ENCODE measurements around the gene TAS2R3.
"Not testable (repeated sequence)": the region's sequence is repeated elsewhere in the genome, so short reads cannot be mapped to it uniquely, and the experiment has no call there.

The TAS2R3 gene, protein sequence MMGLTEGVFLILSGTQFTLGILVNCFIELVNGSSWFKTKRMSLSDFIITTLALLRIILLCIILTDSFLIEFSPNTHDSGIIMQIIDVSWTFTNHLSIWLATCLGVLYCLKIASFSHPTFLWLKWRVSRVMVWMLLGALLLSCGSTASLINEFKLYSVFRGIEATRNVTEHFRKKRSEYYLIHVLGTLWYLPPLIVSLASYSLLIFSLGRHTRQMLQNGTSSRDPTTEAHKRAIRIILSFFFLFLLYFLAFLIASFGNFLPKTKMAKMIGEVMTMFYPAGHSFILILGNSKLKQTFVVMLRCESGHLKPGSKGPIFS

GRCh38 chr7:141763797-141764196, at the start of gene TAS2R3:
TSS of gene TAS2R3 (plus strand) at chr7:141764097. CDS start at chr7:141764159, 62 bp downstream.
- DNase-seq, result no peak

DNA sequence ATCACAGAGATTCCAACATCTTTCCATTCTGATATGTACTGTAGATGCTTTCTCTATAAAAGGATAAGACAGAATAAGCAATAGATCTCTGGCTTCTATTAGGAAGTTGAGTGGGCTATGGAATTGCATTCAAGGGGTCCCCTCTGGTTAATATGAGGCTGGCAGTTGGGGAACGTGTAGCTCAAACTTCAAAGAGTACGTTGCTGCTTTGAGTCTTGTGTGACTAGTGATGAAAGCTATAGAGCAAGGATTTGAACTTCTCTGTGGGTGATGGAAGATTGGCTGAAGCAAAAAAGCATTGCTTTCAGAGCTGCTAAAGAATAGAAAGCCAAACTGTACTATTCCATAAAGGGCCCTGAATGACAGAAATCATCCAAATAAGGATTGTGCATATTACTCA, 49.3 kb upstream of the TAS2R3 start:
- no peak for DNase-seq

GRCh38 chr7:141715018-141715417, 48.9 kb upstream of the TAS2R3 start:
- no peak for DNase-seq

GRCh38 chr7:141715794-141716689, 47.9 kb upstream of the TAS2R3 start:
- DNase-seq, result no peak

- DNase-seq, result no peak
Measured at GRCh38 chr7:141717450-141717849, 46.4 kb upstream of the TAS2R3 start.

- no peak for DNase-seq
Measured at GRCh38 chr7:141722529-141722928, 41.4 kb upstream of the TAS2R3 start.

DNA sequence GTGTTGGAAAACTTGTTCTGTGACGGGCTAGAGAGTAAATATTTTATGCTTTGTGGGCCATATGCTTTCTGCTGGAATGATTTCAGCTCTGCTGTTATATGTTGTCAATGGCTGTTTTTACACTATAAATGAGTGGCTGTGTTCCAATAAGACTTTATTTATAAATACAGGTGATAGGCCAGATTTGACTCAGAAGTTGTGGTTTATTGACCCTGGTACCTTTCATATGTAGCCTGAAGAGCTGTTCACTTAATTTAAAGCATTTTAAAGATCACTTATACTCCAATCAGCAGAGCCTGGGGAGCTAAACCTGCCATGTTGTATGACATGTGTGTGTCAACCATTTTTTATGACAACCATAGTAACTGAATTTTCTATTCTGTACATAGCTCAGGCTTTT, 34.9 kb upstream of the TAS2R3 start:
- DNase-seq, result no peak

DNA sequence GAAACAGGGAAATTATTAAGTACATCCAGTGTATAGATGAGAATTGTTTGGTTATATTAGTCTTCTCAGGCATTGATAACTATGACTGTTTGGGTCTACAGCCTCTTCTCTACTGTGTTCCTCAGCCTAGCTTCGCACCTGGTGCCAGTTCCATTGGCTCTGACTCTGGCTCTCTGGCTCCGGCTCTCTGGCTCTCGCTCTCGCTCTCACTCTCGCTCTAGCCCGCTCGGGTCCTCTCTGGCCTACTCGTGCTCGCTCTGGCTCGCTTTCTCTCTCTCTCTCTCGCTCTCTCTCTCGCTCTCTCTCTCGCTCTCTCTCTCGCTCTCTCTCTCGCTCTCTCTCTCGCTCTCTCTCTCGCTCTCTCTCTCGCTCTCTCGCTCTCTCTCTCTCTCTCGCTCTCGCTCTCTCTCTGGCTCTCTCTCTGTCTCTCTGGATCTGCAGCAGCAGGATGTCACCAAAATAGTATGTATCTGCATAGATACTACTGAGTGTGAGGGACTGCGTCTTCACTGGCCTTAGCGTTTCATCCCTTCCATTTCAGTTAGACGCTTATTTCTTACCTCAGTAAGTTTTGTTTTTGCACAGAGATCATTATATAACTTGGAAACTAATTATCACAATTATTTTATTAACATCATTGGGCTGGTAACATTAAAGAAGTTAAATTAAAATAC, 32.3 kb upstream of the TAS2R3 start:
- no peak for DNase-seq

DNA sequence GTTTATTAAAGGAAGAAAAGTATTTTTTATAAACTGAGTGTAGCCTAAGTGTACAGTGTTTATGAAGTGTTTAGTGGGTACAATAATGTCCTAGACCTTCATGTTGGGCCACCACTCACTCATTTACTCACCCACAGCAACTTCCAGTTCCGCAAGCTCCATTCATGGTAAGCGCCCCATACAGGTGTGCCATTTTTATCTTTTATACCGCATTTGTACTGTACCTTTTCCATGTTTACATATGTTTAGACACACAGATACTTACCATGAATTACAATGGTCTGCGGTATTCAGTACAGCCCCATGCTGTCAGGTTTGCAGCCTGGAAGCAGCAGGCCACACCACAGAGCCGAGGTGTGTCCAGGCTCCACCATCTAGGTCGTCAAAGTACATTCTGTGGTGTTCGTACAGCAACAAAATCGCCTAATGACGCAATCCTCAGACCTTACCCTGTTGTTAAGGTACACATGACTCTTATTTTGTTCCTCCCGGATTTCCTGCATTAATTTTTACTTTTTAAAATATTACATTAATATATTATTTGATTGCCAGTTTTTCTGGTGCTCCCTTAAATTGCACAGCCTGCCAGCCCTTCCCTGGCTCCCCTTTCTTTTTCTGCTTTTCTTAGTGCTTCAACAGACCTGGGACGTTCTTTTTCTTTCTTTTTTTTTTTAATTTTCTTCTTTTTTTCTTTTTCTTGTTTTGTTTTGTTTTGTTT, 26.6 kb upstream of the TAS2R3 start:
- DNase-seq, result peak in 2 of 3 donors; percentile 6 to 9

DNA sequence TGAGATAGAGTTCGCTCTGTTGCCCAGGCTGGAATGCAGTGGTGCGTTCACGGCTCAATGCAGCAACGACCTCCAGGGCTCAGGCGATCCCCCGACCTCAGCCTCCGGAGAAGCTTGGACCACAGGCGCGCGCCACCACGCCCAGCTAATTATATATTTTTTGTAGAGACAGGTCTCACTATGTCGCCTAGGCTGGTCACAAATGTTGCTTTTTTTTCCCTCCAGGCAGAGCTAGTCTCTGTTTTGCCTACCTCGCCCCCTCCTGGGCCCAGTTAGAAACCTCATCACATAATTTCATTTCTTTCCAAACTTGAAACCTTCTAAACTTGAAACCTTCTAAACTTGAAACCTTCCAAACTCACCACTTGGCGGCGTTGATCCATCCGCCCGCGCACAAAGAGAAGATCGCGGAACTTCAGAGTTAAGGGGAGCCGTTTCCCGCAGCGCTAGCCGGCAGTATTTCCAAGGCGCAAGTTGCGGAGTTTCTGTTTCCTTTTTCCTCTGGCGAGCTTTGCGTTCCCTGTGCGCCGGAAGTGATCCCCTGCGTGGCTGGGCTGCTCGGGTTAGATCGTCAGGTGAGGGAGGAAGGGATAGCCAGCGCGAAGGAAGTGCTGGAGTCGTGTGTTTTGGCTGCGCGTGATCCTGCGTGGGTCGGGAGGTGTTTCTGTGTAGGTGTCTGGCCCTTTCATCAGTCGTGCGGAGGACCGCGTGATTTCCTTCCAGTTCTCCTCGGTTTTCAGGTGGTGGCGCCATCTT, 25.9 kb upstream of the TAS2R3 start, which contains the start of gene SSBP1:
SSBP1 (plus strand) TSS at position 523 of the 756 bp plus-strand sequence. CDS start 809 bp downstream, outside the sequence.
- DNase-seq, result peak; percentile 95 to 98 (median 98)

- no peak for DNase-seq
Measured at GRCh38 chr7:141738592-141739013, 25.3 kb upstream of the TAS2R3 start.

- DNase-seq, result no peak
Measured at GRCh38 chr7:141739250-141739649, 24.6 kb upstream of the TAS2R3 start.

DNA sequence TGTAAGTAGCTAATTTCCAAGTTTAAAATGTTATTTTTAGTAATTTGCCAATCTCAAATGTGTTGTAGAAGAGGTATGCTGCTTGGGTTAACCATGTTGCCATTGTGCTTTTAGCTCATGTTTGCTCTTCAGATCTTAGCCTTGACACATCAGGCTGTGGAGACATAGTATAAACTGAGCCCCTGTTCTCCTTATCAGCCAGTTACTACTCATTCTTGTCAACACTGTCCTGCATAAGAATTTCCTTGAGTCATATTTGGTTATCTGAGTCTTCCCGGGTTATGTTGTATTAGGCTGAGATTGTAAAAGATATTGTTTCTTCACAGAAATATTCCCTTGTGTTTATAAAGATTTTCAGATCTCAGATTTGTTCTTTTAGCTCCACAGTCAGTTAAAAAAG, 21.7 kb upstream of the TAS2R3 start:
- DNase-seq, result no peak

GRCh38 chr7:141744131-141744530, 19.8 kb upstream of the TAS2R3 start:
- DNase-seq, result no peak

DNA sequence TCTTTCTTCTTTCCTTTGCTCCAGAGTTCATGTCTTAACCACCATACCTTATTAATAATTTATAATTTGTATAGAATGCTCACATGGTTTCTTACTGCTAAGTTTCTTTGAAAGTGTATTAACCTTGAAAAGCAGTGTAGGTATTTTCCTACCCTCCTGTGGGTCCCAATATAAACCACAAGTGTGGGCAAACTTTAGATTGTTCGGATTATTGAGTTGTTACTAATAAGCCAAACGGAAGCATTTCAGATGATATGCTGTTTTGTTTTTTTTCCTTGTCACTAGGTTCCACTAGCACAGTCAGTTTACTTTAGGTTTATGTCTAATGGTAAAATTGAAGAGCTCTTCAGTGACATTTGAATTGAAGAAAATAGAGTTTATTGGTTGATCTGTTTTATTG, 15.5 kb upstream of the TAS2R3 start:
- no peak for DNase-seq

DNA sequence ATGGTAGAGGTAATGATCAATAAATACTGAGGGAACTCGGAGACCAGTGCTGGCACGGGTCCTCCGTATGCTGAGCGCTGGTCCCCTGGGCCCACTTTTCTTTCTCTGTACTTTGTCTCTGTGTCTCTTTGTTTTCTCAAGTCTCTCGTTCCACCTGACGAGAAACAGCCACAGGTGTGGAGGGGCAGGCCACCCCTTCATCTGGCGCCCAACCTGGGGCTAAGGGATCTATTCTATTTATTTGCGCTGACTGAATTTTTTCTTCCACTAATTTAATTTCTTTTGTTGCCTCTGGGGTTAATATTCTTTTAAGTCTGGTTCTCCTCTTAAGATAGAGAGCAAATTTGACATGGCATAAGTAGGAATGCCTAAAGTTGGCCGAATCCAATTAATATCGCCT, 12.0 kb upstream of the TAS2R3 start:
- peak in 1 of 3 donors; percentile 15 for DNase-seq

GRCh38 chr7:141752634-141753033, 11.3 kb upstream of the TAS2R3 start:
- peak in 2 of 3 donors; percentile 7 to 27 for DNase-seq

DNA sequence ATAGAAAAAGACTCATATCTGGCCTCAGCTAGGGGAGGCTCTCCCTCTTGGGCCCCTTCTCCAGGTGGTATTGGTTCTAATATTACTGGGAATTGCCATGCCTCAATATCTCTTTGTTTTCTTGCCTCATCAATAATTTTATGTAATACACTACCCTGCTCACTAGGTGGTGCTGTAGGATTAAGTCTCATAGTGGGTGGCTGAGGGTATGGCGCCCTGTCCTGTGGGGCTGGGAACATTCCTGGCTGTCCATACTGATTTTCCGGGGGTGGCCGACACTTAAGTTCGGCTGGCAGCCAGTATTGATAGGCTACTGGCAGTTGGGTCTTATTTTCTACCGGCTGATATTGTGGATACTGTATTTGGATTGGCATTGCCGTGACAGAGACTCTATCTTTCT, 9.0 kb upstream of the TAS2R3 start:
- peak; percentile 48 to 66 (median 55) for DNase-seq

DNA sequence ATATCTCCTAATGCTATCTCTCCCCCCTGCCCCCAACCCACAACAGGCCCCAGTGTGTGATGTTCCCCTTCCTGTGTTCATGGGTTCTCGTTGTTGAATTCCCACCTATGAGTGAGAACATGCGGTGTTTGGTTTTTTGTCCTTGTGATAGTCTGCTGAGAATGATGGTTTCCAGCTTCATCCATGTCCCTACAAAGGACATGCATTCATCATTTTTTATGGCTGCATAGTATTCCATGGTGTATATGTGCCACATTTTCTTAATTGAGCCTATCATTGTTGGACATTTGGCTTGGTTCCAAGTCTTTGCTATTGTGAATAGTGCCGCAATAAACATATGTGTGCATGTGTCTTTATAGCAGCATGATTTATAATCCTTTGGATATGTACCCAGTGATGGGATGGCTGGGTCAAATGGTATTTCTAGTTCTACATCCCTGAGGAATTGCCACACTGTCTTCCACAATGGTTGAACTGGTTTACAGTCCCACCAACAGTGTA, 6.2 kb downstream of the TAS2R3 start:
- not testable (repeated sequence) for DNase-seq

- no peak for DNase-seq
Measured at GRCh38 chr7:141776374-141776773, 12.5 kb downstream of the TAS2R3 start, which contains the start of gene TAS2R4. TSS of gene TAS2R4 (plus strand) at chr7:141776674. CDS start at chr7:141778489, 1,815 bp downstream.

Measured in suppressor macrophage treated with lipopolysaccharide for 1 hour (primary cell).